K562 (cell line): ENCODE measurements around the gene ANP32B. TPM values are rescaled to one million over a fixed set of nuclear protein-coding genes. Genes with fewer than 3 reads are reported as not detected.
A peak's percentile ranks its signal among the peaks of the same experiment; 100 is the strongest.

Source experiments
- BRF1 ChIP-seq: IDR thresholded peaks from 3 replicates; pipeline ENCODE4 v1.6.1; 2011; ENCODE audit warnings: borderline replicate concordance, mild to moderate bottlenecking; ENCODE audit not compliant: insufficient read length; ENCODE audit errors: extremely low read depth
- CREM ChIP-seq: IDR thresholded peaks from 2 replicates; pipeline ENCODE4 v1.6.1; 2014; ENCODE audit warnings: antibody characterized with exemption, low read depth
- DDX20 ChIP-seq: fragments of 450-650 bp; IDR thresholded peaks from 2 replicates; pipeline ENCODE4 v1.6.1; 2016; ENCODE audit warnings: missing genetic modification characterization, low read depth, mild to moderate bottlenecking, missing compliant biosample characterization, moderate library complexity
- HLTF ChIP-seq: fragments of 450-650 bp; IDR thresholded peaks from 2 replicates; pipeline ENCODE4 v1.6.1; 2016
- KAT7 ChIP-seq: sonication (generic); formaldehyde crosslinking; IDR thresholded peaks from 2 replicates; pipeline ENCODE4 v1.8.0; 2022; ENCODE audit warnings: missing genetic modification reagents, mild to moderate bottlenecking, borderline replicate concordance
- MAZ ChIP-seq, 2 experiments: fragments of 450-650 bp in 1 of 2; sonication (generic) in 1 of 2; formaldehyde crosslinking; IDR thresholded peaks in 1 of 2; conservative IDR thresholded peaks in 1 of 2; 2 replicates each; pipeline versions ENCODE4 v1.4.0 to v1.5.0; 2020; ENCODE audit warnings: mild to moderate bottlenecking in 1 of 2, missing genetic modification reagents in 1 of 2
- PCBP1 ChIP-seq: fragments of 200-400 bp; formaldehyde crosslinking; IDR thresholded peaks from 2 replicates; pipeline ENCODE4 v1.6.1; 2018; ENCODE audit warnings: mild to moderate bottlenecking, low read depth, low read length; ENCODE audit not compliant: poor library complexity, severe bottlenecking
- POLR2AphosphoS2 ChIP-seq: IDR thresholded peaks from 2 replicates; pipeline ENCODE4 v1.6.1; 2012; ENCODE audit warnings: low read length, improper control_type of control experiment
- ZNF165 ChIP-seq: fragments of 250-450 bp; sonication (Bioruptor Pico); IDR thresholded peaks from 2 replicates; pipeline ENCODE4 v1.4.0; 2020; ENCODE audit warnings: borderline replicate concordance
- ZNF263 ChIP-seq: sonication (generic); formaldehyde crosslinking; IDR thresholded peaks from 2 replicates; pipeline ENCODE4 v1.8.0; 2022; ENCODE audit warnings: mild to moderate bottlenecking, missing genetic modification reagents, borderline replicate concordance
- ZNF551 ChIP-seq: fragments of 250-450 bp; sonication (Bioruptor Pico); IDR thresholded peaks from 2 replicates; pipeline ENCODE4 v1.5.0; 2021; ENCODE audit warnings: mild to moderate bottlenecking, moderate library complexity
- ZNF639 ChIP-seq, 2 experiments: fragments of 200-800 bp in 1 of 2; sonication (Bioruptor generic) in 1 of 2; sonication (generic) in 1 of 2; formaldehyde crosslinking in 1 of 2; IDR thresholded peaks in 1 of 2; conservative IDR thresholded peaks in 1 of 2; 2 replicates each; pipeline versions ENCODE4 v1.5.0 to v1.6.1; 2016 to 2020; ENCODE audit warnings: missing compliant biosample characterization in 1 of 2, missing genetic modification characterization in 1 of 2, missing genetic modification reagents in 1 of 2
- polyA plus RNA-seq, 8 experiments: library from polyadenylated mRNA; depleted of rRNA in 4 of 8; stranded (reverse) in 5 of 8; unstranded in 3 of 8; fragments of >200 nt; fragmentation: Nextera tagmentation in 2 of 8; fragmentation: Illumina TruSeq in 1 of 8; extraction: Ambion mirVana in 2 of 8; extraction: Trizol in 1 of 8; gene quantifications; 2 replicates each; pipeline versions ENCODE4 v1.2.1 to v1.2.3, GENCODE V29; 2011 to 2014; ENCODE audit warnings: inconsistent platforms in 1 of 8, missing spikeins in 1 of 8
- total RNA-seq, 7 experiments: library from RNA; depleted of rRNA in 6 of 7; stranded (reverse); fragments of >200 nt in 6 of 7; fragmentation: Illumina TruSeq in 2 of 7; extraction: Trizol in 2 of 7; gene quantifications; 2 replicates each; pipeline versions ENCODE4 v1.2.1 to v1.2.3, GENCODE V29; 2011 to 2021; ENCODE audit warnings: low replicate concordance in 1 of 7
- TF ChIP-seq, protein P1 (sequence below): fragments of 450-650 bp; formaldehyde crosslinking; IDR thresholded peaks from 2 replicates; pipeline ENCODE4 v1.4.0; 2020; ENCODE audit warnings: mild to moderate bottlenecking, moderate library complexity
- TF ChIP-seq, protein P2 (sequence below), 2 experiments: fragments of 450-650 bp in 1 of 2; sonication (generic) in 1 of 2; formaldehyde crosslinking; conservative IDR thresholded peaks; 2 replicates each; pipeline versions ENCODE4 v1.4.0 to v1.8.1; 2020 to 2022; ENCODE audit warnings: mild to moderate bottlenecking in 1 of 2, missing genetic modification reagents in 1 of 2

The ANP32B gene
- total and polyA plus RNA-seq, 9 of the 15 experiments (the other 6 are each of a cell fraction or from before 2014, with no cell fraction given): 68.9 to 815 (median 141) TPM

DNA sequence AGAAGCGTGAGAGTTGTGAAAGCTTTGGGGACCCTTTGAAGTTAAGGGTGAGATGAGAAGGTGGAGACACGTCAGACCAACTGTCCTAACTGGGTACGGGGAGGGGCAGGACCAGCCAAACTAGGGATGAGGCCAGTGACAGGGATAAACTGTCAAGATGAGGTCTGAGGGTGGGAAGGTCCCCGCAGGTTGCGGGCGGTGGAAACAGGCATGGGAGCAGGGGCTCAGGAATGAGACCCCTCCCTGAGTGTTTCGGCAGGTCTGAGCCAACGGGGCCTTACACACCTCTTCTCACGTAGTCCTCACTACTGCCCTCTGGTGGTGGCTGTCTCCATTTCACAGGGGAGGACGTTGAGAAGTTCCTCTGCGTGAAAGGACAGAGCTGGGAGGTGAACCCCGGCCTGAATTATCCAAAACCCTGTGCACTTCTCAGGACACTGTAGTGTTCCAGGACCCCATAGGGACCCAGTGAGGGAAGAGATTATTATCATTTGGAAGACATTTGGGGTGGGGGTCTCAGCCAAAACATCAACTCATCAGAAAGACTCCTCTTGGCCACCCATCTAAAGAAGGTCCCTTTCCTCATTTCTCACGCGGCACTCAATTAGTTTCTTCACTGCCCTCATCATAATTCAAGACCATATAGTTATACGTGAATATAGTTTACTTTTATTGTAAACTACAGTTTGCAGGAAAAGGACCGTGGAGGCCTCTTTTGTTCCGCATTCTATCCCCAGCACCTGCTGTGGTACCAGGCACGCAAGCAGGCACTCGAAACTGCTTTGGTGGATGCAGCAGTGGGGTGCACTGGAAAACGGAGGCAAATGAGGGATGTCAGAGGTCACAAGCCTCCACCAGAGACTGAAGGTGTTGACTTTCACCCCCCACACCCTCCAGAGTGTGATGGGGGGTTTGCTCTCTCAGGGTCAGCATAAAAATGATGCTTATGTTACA lies 51.7 kb downstream of the ANP32B start (continued):
- TF ChIP-seq, protein P1, sequence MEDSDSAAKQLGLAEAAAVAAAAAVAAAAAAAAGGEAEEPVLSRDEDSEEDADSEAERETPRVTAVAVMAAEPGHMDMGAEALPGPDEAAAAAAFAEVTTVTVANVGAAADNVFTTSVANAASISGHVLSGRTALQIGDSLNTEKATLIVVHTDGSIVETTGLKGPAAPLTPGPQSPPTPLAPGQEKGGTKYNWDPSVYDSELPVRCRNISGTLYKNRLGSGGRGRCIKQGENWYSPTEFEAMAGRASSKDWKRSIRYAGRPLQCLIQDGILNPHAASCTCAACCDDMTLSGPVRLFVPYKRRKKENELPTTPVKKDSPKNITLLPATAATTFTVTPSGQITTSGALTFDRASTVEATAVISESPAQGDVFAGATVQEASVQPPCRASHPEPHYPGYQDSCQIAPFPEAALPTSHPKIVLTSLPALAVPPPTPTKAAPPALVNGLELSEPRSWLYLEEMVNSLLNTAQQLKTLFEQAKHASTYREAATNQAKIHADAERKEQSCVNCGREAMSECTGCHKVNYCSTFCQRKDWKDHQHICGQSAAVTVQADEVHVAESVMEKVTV: 0 out of 2 replicates have a peak, but pooled peaks have one; percentile 27
- TF ChIP-seq ZNF551 (CRISPR knock-in tag) (no peak), ZNF263 (peak; percentile 89), CREM (peak; percentile 63), ZNF165 (CRISPR knock-in tag) (no peak), BRF1 (no peak), MAZ (CRISPR knock-in tag; conservative IDR thresholded peaks at IDR 0.05 in 1 of 2, IDR thresholded peaks at IDR 0.05 in 1 of 2) (peak in 1 of 2 experiments; percentile 56; a peak in 1 of 4 replicates), KAT7 (CRISPR knock-in tag) (no peak), PCBP1 (no peak), HLTF (no peak), DDX20 (tag) (no peak), ZNF639 (CRISPR knock-in tag; conservative IDR thresholded peaks at IDR 0.05 in 1 of 2, IDR thresholded peaks at IDR 0.05 in 1 of 2) (no peak), POLR2AphosphoS2 (no peak)
- TF ChIP-seq, protein P2, sequence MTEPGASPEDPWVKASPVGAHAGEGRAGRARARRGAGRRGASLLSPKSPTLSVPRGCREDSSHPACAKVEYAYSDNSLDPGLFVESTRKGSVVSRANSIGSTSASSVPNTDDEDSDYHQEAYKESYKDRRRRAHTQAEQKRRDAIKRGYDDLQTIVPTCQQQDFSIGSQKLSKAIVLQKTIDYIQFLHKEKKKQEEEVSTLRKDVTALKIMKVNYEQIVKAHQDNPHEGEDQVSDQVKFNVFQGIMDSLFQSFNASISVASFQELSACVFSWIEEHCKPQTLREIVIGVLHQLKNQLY (CRISPR knock-in tag; conservative IDR thresholded peaks at IDR 0.05): no peak
